ENCODE data around the gene OBI1.

OBI1 gene

GRCh38 chr13:78589206-78589605, 69.7 kb downstream of the OBI1 start:
- 0% methylated on average over 2 of the region's 7 CpGs for WGBS (ENCODE audit: insufficient coverage)
- Histone ChIP-seq H3K36me3 (ENCODE audit: control insufficient read depth in 4 of 4, insufficient read depth in 4 of 4, low read length in 3 of 4) (no peaks in the 10 kb centered on the region), H3K27me3 (replicated peaks in 2 of 5; ENCODE audit: control insufficient read depth in 4 of 5, insufficient read depth in 5 of 5, low read length in 4 of 5) (peaks cover 34 to 96% (median 51%) of the 10 kb centered on the region in 5 experiments), H3K27ac (ENCODE audit: insufficient read depth in 1 of 2, low read depth in 1 of 2, low read length in 2 of 2, poor library complexity in 1 of 2, severe bottlenecking in 2 of 2) (no peak overlapping the region), H3K4me1 (ENCODE audit: control extremely low read depth in 1 of 4, control insufficient read depth in 4 of 4, insufficient read depth in 4 of 4, low read length in 3 of 4) (peaks cover 0 to 2% (median 0%) of the 10 kb centered on the region in 4 experiments), H3K9me3 (ENCODE audit: control extremely low read depth in 1 of 5, control insufficient read depth in 4 of 5, insufficient read depth in 2 of 5, low read depth in 1 of 5, low read length in 4 of 5) (peaks cover 0 to 10% (median 0%) of the 10 kb centered on the region in 5 experiments), H3K4me3 (ENCODE audit: control insufficient read depth in 1 of 7, extremely low read depth in 1 of 7, insufficient read depth in 4 of 7, low read depth in 2 of 7, low read length in 6 of 7) (no peak overlapping the region)
- peak in 2 of 3 donors; percentile 36 to 42 for DNase-seq
- ChIA-PET POLR2A (no interaction called here), CTCF (interaction anchor here (0.6 to 1.0 kb wide), 3 partner anchors 12 to 19 kb away, joined by 3 read pairs; no protein-coding TSS in a partner anchor)

- peak in 2 of 3 donors; percentile 28 to 32 for DNase-seq
- no peak overlapping the region for H3K27ac ChIP-seq (ENCODE audit: insufficient read depth in 1 of 2, low read depth in 1 of 2, low read length in 2 of 2, poor library complexity in 1 of 2, severe bottlenecking in 2 of 2)
- H3K9me3 ChIP-seq (ENCODE audit: control extremely low read depth in 1 of 5, control insufficient read depth in 4 of 5, insufficient read depth in 2 of 5, low read depth in 1 of 5, low read length in 4 of 5) = peaks cover 0 to 10% (median 0%) of the 10 kb centered on the region in 5 experiments
- no peaks in the 10 kb centered on the region for H3K36me3 ChIP-seq (ENCODE audit: control insufficient read depth in 4 of 4, insufficient read depth in 4 of 4, low read length in 3 of 4)
- ChIA-PET CTCF (interaction anchor here (1.1 kb wide), 1 partner anchor 9 kb away, joined by 3 read pairs; no protein-coding TSS in a partner anchor), POLR2A (no interaction called here)
- WGBS (ENCODE audit: insufficient coverage) = 10% methylated on average over 15 of the region's 18 CpGs
- H3K4me3 ChIP-seq (ENCODE audit: control insufficient read depth in 1 of 7, extremely low read depth in 1 of 7, insufficient read depth in 4 of 7, low read depth in 2 of 7, low read length in 6 of 7) = no peak overlapping the region
- H3K4me1 ChIP-seq (ENCODE audit: control extremely low read depth in 1 of 4, control insufficient read depth in 4 of 4, insufficient read depth in 4 of 4, low read length in 3 of 4) = peaks cover 0 to 2% (median 0%) of the 10 kb centered on the region in 4 experiments
- H3K27me3 ChIP-seq (replicated peaks in 2 of 5; ENCODE audit: control insufficient read depth in 4 of 5, insufficient read depth in 5 of 5, low read length in 4 of 5) = peaks cover 22 to 90% (median 45%) of the 10 kb centered on the region in 5 experiments
These were observed 71.6 kb downstream of the OBI1 start for GRCh38 chr13:78587395-78587794.

GRCh38 chr13:78586706-78587105, 72.2 kb downstream of the OBI1 start:
- Histone ChIP-seq H3K27ac (ENCODE audit: insufficient read depth in 1 of 2, low read depth in 1 of 2, low read length in 2 of 2, poor library complexity in 1 of 2, severe bottlenecking in 2 of 2) (no peak overlapping the region), H3K36me3 (ENCODE audit: control insufficient read depth in 4 of 4, insufficient read depth in 4 of 4, low read length in 3 of 4) (no peaks in the 10 kb centered on the region), H3K4me1 (ENCODE audit: control extremely low read depth in 1 of 4, control insufficient read depth in 4 of 4, insufficient read depth in 4 of 4, low read length in 3 of 4) (peaks cover 0 to 2% (median 0%) of the 10 kb centered on the region in 4 experiments), H3K4me3 (ENCODE audit: control insufficient read depth in 1 of 7, extremely low read depth in 1 of 7, insufficient read depth in 4 of 7, low read depth in 2 of 7, low read length in 6 of 7) (no peak overlapping the region), H3K27me3 (replicated peaks in 2 of 5; ENCODE audit: control insufficient read depth in 4 of 5, insufficient read depth in 5 of 5, low read length in 4 of 5) (peaks cover 22 to 88% (median 41%) of the 10 kb centered on the region in 5 experiments), H3K9me3 (ENCODE audit: control extremely low read depth in 1 of 5, control insufficient read depth in 4 of 5, insufficient read depth in 2 of 5, low read depth in 1 of 5, low read length in 4 of 5) (peaks cover 0 to 10% (median 0%) of the 10 kb centered on the region in 5 experiments)
- 10% methylated on average over 7 of the region's 21 CpGs for WGBS (ENCODE audit: insufficient coverage)
- ChIA-PET POLR2A (no interaction called here), CTCF (interaction anchor here (1.1 kb wide), 1 partner anchor 10 kb away, joined by 3 read pairs; no protein-coding TSS in a partner anchor)
- DNase-seq = peak in 2 of 3 donors; percentile 46 to 59

GRCh38 chr13:78576261-78576660, 82.7 kb downstream of the OBI1 start:
- POLR2A ChIA-PET = no interaction called here
- CTCF ChIA-PET = no interaction called here
- no peak for DNase-seq
- Histone ChIP-seq H3K27ac (ENCODE audit: insufficient read depth in 1 of 2, low read depth in 1 of 2, low read length in 2 of 2, poor library complexity in 1 of 2, severe bottlenecking in 2 of 2) (no peak overlapping the region), H3K9me3 (ENCODE audit: control extremely low read depth in 1 of 5, control insufficient read depth in 4 of 5, insufficient read depth in 2 of 5, low read depth in 1 of 5, low read length in 4 of 5) (no peaks in the 10 kb centered on the region), H3K4me3 (ENCODE audit: control insufficient read depth in 1 of 7, extremely low read depth in 1 of 7, insufficient read depth in 4 of 7, low read depth in 2 of 7, low read length in 6 of 7) (no peak overlapping the region), H3K27me3 (replicated peaks in 2 of 5; ENCODE audit: control insufficient read depth in 4 of 5, insufficient read depth in 5 of 5, low read length in 4 of 5) (peaks cover 4 to 20% (median 7%) of the 10 kb centered on the region in 5 experiments), H3K4me1 (ENCODE audit: control extremely low read depth in 1 of 4, control insufficient read depth in 4 of 4, insufficient read depth in 4 of 4, low read length in 3 of 4) (no peaks in the 10 kb centered on the region), H3K36me3 (ENCODE audit: control insufficient read depth in 4 of 4, insufficient read depth in 4 of 4, low read length in 3 of 4) (no peaks in the 10 kb centered on the region)
- WGBS (ENCODE audit: insufficient coverage) = 89% methylated on average over 3 of the region's 4 CpGs

- WGBS (ENCODE audit: insufficient coverage) = 100% methylated on average over 4 of the region's 5 CpGs
- POLR2A ChIA-PET = no interaction called here
- no peak overlapping the region for H3K4me3 ChIP-seq (ENCODE audit: control insufficient read depth in 1 of 7, extremely low read depth in 1 of 7, insufficient read depth in 4 of 7, low read depth in 2 of 7, low read length in 6 of 7)
These were observed 86.5 kb downstream of the OBI1 start for GRCh38 chr13:78572459-78572858.

GRCh38 chr13:78569029-78569428, 89.9 kb downstream of the OBI1 start:
- CTCF ChIA-PET = no interaction called here
- DNase-seq = no peak
- no CpG with 5 or more reads among the region's 1 CpG for WGBS (ENCODE audit: insufficient coverage)
- Histone ChIP-seq H3K4me1 (ENCODE audit: control extremely low read depth in 1 of 4, control insufficient read depth in 4 of 4, insufficient read depth in 4 of 4, low read length in 3 of 4) (no peaks in the 10 kb centered on the region), H3K36me3 (ENCODE audit: control insufficient read depth in 4 of 4, insufficient read depth in 4 of 4, low read length in 3 of 4) (no peaks in the 10 kb centered on the region), H3K27me3 (replicated peaks in 2 of 5; ENCODE audit: control insufficient read depth in 4 of 5, insufficient read depth in 5 of 5, low read length in 4 of 5) (peaks cover 0 to 7% (median 0%) of the 10 kb centered on the region in 5 experiments), H3K27ac (ENCODE audit: insufficient read depth in 1 of 2, low read depth in 1 of 2, low read length in 2 of 2, poor library complexity in 1 of 2, severe bottlenecking in 2 of 2) (no peak overlapping the region), H3K9me3 (ENCODE audit: control extremely low read depth in 1 of 5, control insufficient read depth in 4 of 5, insufficient read depth in 2 of 5, low read depth in 1 of 5, low read length in 4 of 5) (no peaks in the 10 kb centered on the region), H3K4me3 (ENCODE audit: control insufficient read depth in 1 of 7, extremely low read depth in 1 of 7, insufficient read depth in 4 of 7, low read depth in 2 of 7, low read length in 6 of 7) (no peak overlapping the region)
- POLR2A ChIA-PET = no interaction called here

More at GRCh38 chr13:78572459-78572858, 86.5 kb downstream of the OBI1 start:
- H3K36me3 ChIP-seq (ENCODE audit: control insufficient read depth in 4 of 4, insufficient read depth in 4 of 4, low read length in 3 of 4) = no peaks in the 10 kb centered on the region
- no peaks in the 10 kb centered on the region for H3K4me1 ChIP-seq (ENCODE audit: control extremely low read depth in 1 of 4, control insufficient read depth in 4 of 4, insufficient read depth in 4 of 4, low read length in 3 of 4)
- H3K27ac ChIP-seq (ENCODE audit: insufficient read depth in 1 of 2, low read depth in 1 of 2, low read length in 2 of 2, poor library complexity in 1 of 2, severe bottlenecking in 2 of 2) = no peak overlapping the region
- CTCF ChIA-PET = no interaction called here
- H3K27me3 ChIP-seq (replicated peaks in 2 of 5; ENCODE audit: control insufficient read depth in 4 of 5, insufficient read depth in 5 of 5, low read length in 4 of 5) = peaks cover 0 to 7% (median 2%) of the 10 kb centered on the region in 5 experiments
- no peaks in the 10 kb centered on the region for H3K9me3 ChIP-seq (ENCODE audit: control extremely low read depth in 1 of 5, control insufficient read depth in 4 of 5, insufficient read depth in 2 of 5, low read depth in 1 of 5, low read length in 4 of 5)
- DNase-seq = no peak

- H3K4me1 ChIP-seq (ENCODE audit: control extremely low read depth in 1 of 4, control insufficient read depth in 4 of 4, insufficient read depth in 4 of 4, low read length in 3 of 4) = no peaks in the 10 kb centered on the region
- no peaks in the 10 kb centered on the region for H3K9me3 ChIP-seq (ENCODE audit: control extremely low read depth in 1 of 5, control insufficient read depth in 4 of 5, insufficient read depth in 2 of 5, low read depth in 1 of 5, low read length in 4 of 5)
- no peaks in the 10 kb centered on the region for H3K36me3 ChIP-seq (ENCODE audit: control insufficient read depth in 4 of 4, insufficient read depth in 4 of 4, low read length in 3 of 4)
- no CpG with 5 or more reads among the region's 5 CpGs for WGBS (ENCODE audit: insufficient coverage)
- H3K27me3 ChIP-seq (replicated peaks in 2 of 5; ENCODE audit: control insufficient read depth in 4 of 5, insufficient read depth in 5 of 5, low read length in 4 of 5) = peaks cover 0 to 6% (median 0%) of the 10 kb centered on the region in 5 experiments
- POLR2A ChIA-PET = no interaction called here
- no peak overlapping the region for H3K4me3 ChIP-seq (ENCODE audit: control insufficient read depth in 1 of 7, extremely low read depth in 1 of 7, insufficient read depth in 4 of 7, low read depth in 2 of 7, low read length in 6 of 7)
- no peak for DNase-seq
- CTCF ChIA-PET = no interaction called here
- no peak overlapping the region for H3K27ac ChIP-seq (ENCODE audit: insufficient read depth in 1 of 2, low read depth in 1 of 2, low read length in 2 of 2, poor library complexity in 1 of 2, severe bottlenecking in 2 of 2)
These were observed 92.3 kb downstream of the OBI1 start for GRCh38 chr13:78566631-78567030.
